ENCODE data around the gene TMEM52.

Gene TMEM52

DNA sequence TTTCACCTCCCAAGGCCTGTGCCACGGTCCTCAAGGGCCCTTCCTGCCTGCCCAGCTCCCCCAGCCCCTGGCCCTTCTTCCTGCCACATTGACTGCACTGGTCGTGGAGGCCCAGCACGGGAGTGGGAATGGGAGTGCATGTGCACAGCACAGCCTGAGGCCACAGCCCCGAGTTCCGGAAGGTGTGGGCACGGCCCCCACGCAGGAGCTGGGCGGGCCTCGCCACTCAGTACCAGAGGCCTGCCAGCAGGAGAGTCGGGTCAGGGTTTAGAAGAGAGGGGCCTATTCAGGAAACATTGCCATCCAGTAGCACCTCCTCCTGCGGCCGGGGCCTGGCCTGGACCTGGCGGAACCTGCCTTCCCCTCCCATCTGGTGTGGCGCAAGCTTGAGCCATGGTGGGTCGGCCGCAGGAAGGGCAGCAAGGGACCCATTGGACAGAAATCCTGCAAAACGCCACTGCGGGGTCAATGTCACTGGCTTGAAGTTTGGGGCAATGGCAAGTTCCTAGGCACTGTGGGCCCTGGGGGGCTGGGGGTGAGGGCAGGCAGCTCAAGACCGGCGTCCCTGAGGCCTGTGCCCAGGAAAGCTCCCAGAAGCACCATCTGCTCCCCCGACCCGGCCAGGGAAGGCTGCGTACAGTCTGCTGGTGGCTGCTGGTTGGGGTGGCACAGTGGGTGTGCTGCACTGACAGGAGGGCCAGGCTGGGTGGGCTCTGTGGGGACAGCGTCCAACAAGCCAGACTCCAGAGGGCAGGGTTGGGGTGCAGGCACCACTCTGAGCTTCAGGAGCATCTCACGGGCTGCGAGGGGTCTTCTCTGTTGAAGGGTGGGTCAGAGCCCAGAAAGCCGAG lies 1.8 kb upstream of the TMEM52 start:
- Mint-ChIP-seq H3K27me3 (no peaks in the 10 kb centered on the region), H3K27ac (no peak overlapping the region), H3K9me3 (no peaks in the 10 kb centered on the region), H3K36me3 (ENCODE audit: insufficient read depth) (peaks cover 9% of the 10 kb centered on the region), H3K4me3 (peak overlapping the region in 1 of 2 donors; percentile 38), H3K4me1 (ENCODE audit: low read depth in 2 of 2) (peaks cover 4 to 6% of the 10 kb centered on the region in 2 donors)
- ATAC-seq (replicated peaks) (no peak), DNase-seq (no peak)

DNA sequence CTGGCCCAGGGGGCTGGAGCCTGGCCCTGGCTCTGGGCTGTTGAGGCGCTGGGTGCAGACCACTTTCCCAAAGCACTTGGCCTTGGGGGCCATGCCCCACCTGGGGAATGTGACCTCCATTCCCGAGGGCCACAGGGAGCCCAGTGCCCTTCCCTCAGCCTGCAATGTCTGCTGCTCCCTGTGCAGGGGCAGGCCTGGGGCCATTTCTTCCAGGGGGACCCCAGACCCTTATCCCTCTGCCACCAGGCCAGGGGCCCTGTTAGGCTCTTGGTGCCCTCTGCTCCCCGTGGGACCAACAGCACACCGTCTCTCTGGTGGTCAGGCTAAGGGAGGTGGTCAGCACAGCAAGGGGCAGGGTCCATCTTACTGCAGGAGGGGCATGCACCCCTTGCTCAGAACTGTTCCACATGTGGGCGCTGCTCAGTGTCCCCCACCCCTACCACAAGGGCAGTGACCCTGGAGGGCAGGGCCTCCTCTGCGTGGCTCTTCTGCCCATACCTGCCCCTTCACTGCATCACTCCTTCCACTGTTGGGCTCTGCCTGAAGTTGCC lies 1.1 kb upstream of the TMEM52 start:
- no peak for DNase-seq
- Mint-ChIP-seq H3K36me3 (ENCODE audit: insufficient read depth) (peaks cover 9% of the 10 kb centered on the region), H3K4me3 (peak overlapping the region in 1 of 2 donors; percentile 38), H3K9me3 (no peaks in the 10 kb centered on the region), H3K4me1 (ENCODE audit: low read depth in 2 of 2) (peaks cover 4 to 6% of the 10 kb centered on the region in 2 donors), H3K27me3 (no peaks in the 10 kb centered on the region), H3K27ac (no peak overlapping the region)
- no peak for ATAC-seq (replicated peaks)

DNA sequence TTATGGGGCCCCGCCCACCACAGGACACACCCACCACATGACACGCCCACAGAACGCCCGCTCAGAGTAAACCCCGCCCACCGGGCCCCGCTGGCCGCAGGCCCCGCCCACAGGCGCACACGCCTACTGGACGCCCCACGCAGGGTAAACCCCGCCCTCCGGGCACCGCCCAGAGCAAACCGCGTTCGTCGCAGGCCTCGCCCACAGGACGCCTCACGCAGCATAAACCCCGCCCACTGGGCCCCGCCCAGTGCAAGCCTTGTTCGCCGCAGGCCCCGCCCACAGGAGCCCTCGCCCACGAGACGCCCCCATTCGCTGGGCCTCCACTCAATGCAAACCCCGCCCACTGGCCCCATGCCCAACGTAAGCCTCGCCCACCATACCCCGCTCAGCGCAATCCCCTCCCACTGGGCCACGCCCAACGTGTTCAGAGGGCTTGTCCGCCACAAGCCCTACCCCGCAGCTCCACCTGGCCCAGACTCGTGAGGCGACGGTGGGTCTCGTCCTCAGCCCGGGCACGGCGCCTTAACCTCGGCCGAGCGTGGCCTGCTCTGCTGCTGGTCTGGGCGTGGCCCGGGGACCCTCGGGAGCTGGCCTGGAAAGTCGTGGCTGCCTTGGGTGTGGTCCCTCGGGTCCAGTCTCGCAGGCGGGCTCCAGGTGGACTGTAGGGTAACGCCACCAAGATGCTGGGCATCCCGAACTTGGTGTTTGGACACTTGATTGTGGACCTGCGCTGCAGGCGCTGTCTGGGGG lies 401 bp upstream of the TMEM52 start:
- Mint-ChIP-seq H3K36me3 (ENCODE audit: insufficient read depth) (peaks cover 9% of the 10 kb centered on the region), H3K27ac (peak overlapping the region; percentile 32 to 52), H3K4me3 (peak overlapping the region; percentile 38 to 67), H3K27me3 (no peaks in the 10 kb centered on the region), H3K4me1 (ENCODE audit: low read depth in 2 of 2) (peaks cover 4 to 6% of the 10 kb centered on the region in 2 donors), H3K9me3 (no peaks in the 10 kb centered on the region)
- peak; percentile 99 to 100 (median 100) for DNase-seq
- ATAC-seq (replicated peaks), result peak; percentile 85

DNA sequence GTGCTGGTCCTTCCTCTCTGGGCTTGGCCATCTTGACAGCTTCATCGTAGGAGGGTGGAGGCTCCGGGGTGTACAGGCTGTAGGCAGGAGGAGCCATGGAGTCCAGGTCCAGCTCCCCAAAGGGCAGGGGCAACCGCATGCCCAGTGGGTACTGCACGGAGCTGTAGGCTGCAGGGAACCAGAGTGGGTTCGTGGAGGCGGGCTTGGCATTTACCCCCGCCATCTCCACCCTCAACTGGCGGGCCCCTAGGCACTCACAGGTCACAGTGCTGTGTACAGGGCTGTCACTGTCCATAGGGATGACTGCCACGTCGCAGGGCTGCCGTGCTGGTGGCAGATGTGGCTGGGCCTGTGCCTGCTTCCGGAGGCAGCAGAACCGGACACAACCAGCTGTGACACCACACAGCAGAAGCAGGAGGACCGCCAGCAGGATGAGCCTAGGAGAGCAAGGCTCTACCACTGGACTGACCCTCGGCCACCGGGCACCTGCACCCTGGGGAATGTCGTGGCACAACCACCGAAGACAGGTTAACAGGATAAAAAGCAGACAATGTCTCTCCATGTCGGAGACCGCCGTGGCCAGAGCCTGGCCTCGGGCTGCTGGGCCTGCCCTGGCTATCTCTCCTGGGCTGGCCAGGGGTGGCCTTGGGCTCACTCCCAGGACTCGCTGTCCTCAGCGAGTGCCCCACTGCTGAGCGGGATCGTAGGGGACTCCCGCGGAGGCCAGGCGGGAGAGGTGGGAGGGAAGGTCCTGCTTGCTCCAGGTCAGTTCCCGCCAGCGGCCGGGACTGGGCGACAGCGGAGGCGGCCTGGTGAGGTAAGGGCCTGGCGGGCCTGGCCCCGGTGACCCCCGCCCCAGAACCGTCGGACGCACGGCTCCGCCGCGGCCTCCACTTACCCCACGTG lies 831 bp downstream of the TMEM52 start:
- Mint-ChIP-seq H3K9me3 (no peaks in the 10 kb centered on the region), H3K27ac (no peak overlapping the region), H3K36me3 (ENCODE audit: insufficient read depth) (peaks cover 9% of the 10 kb centered on the region), H3K4me3 (peak overlapping the region; percentile 56 to 60), H3K4me1 (ENCODE audit: low read depth in 2 of 2) (peaks cover 6 to 7% of the 10 kb centered on the region in 2 donors), H3K27me3 (peaks cover 7 to 11% of the 10 kb centered on the region in 2 donors)
- ATAC-seq (replicated peaks), result no peak
- no peak for DNase-seq

DNA sequence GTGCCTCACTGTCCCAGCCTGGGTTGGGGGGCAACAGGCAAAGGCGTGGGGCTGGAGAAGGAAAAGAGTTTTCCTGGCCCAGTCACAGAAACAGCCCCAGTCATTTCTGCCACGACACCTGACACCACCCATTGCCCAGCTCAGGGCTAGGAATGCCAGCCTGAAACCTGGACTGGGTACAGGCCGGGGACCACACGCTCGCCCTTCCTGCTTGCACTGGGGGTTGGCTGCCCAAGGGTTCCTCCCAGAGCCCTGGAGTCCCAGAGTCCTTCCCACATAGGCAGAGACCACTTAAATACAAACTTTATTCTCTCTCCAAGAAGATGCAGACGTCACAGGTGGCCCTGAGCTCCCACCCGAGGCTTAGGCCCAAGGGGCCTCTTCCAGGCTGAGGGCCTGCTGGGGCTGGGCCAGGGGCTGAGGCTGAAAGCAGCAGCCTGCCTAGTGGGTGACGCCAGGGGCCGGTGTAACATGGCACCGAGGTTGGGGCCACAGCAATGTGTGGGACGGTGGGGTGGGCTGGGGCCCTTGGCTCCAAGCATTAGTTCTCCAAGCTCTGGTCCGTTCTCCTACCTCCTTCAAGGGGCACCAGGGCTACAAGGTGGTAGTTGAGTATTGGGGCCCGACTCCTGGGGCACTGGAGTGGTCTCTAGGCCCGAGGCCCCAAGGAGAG lies 1.6 kb downstream of the TMEM52 start:
- no peak for ATAC-seq (replicated peaks)
- Mint-ChIP-seq H3K36me3 (ENCODE audit: insufficient read depth) (peaks cover 9% of the 10 kb centered on the region), H3K4me1 (ENCODE audit: low read depth in 2 of 2) (peaks cover 6 to 7% of the 10 kb centered on the region in 2 donors), H3K9me3 (no peaks in the 10 kb centered on the region), H3K4me3 (peak overlapping the region; percentile 56 to 60), H3K27me3 (peaks cover 7 to 11% of the 10 kb centered on the region in 2 donors), H3K27ac (peak overlapping the region in 1 of 2 donors; percentile 25)
- DNase-seq, result no peak

DNA sequence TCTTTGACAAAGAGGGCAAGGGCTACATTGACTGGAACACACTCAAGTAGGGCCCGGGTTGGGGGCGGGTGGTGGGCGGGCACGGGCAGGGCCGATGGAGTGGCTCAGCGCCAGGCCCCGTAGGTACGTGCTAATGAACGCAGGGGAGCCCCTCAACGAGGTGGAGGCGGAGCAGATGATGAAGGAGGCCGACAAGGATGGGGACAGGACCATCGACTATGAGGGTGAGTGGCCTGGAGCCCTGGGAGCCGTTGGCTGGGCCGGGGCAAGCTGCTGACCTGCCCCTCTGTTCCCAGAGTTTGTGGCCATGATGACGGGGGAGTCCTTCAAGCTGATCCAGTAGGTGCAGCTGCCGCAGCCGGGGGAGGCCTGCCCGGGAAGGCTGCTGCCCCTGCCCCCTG lies 2.2 kb downstream of the TMEM52 start:
- Mint-ChIP-seq H3K4me3 (no peak overlapping the region), H3K4me1 (ENCODE audit: low read depth in 2 of 2) (peaks cover 6 to 7% of the 10 kb centered on the region in 2 donors), H3K27ac (no peak overlapping the region), H3K27me3 (peaks cover 7 to 11% of the 10 kb centered on the region in 2 donors), H3K9me3 (no peaks in the 10 kb centered on the region), H3K36me3 (ENCODE audit: insufficient read depth) (peaks cover 9% of the 10 kb centered on the region)
- no peak for DNase-seq
- no peak for ATAC-seq (replicated peaks)

DNA sequence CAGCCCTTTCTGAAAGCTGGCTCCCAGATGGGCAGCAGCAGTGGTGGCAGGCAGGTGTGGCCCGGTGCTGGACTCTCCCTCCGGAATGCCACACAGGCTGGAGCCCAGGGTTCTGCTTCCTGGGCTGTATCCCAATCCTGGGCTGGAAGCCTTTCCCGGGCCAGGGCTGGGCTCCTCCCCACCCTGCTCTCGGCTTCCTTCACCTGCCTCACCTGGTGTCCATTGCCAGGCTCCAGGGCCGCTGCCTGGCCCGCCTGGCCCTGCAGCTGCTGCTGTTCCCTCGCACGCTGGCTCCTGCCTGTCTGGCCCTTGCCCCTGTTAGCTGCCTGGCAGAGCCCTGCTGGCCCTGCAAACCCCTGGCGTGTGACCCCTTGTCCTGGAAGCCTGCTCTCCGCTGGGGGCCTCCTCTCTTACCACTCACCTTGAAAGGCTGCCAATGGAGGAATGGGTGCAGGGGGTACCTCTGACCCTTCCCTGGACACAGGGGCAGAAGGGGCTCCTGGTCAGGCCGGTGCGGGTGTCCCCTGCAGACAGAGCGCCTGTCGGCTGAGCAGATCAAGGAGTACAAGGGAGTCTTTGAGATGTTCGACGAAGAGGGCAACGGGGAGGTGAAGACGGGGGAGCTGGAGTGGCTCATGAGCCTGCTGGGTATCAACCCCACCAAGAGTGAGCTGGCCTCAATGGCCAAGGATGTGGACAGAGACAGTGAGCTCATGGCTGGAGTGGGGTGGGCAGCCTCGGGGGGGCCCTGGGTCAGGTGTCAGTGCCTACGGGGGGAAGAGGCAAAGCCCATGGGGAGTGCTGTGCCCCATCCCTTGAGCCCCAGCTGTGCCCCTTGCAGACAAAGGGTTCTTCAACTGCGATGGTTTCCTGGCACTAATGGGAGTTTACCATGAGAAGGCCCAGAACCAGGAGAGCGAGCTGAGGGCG lies 2.9 kb downstream of the TMEM52 start:
- peaks cover 7 to 11% of the 10 kb centered on the region in 2 donors for H3K27me3 Mint-ChIP-seq
- DNase-seq, result no peak
- H3K4me1 Mint-ChIP-seq (ENCODE audit: low read depth in 2 of 2), result peaks cover 7 to 8% of the 10 kb centered on the region in 2 donors
- H3K27ac Mint-ChIP-seq, result no peak overlapping the region
- no peak for ATAC-seq (replicated peaks)
- peaks cover 9% of the 10 kb centered on the region for H3K36me3 Mint-ChIP-seq (ENCODE audit: insufficient read depth)
- peak overlapping the region in 1 of 2 donors; percentile 29 for H3K4me3 Mint-ChIP-seq
- H3K9me3 Mint-ChIP-seq, result no peaks in the 10 kb centered on the region

DNA sequence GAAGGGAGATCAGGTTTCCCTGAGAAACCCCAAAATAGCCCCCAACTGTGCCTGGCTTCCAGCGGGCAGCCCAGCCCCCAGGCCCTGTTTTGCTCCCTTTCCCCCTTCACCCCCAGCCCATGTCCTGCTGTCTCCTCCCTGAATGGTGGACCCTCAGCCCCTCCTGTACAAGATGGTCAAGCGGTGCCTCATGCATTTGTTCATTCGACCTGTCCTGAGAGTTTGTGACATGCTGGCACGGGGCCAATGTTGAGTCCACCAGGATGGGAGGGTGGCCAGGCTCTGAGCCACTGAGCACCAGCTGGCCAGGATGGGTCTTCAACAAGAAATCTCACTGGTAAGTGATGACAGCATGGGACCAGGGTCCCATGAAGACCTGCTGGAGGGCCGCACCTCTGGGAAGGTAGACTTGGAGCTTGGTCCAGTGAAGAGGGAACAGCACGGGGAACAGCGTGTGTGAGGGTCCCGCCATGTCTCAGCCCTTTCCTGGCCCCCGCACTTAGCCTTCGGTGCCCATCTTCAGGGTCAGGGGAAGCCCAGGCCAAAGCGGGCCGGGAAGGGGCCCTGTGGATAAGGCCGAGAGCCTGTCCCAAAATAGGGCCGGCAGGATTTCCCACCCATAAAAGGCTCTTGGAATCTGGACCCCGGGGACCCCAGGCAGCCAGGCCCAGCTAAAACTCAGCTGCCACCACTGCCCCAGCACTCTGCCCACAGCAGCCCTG lies 3.9 kb downstream of the TMEM52 start, which contains the start of gene CALML6:
Gene CALML6 (plus strand): TSS at position 290 of the 722 bp plus-strand sequence. CDS start 21 bp downstream, at position 311.
- Mint-ChIP-seq H3K4me1 (ENCODE audit: low read depth in 2 of 2) (peaks cover 11% of the 10 kb centered on the region in 2 donors), H3K36me3 (ENCODE audit: insufficient read depth) (peaks cover 9% of the 10 kb centered on the region), H3K9me3 (no peaks in the 10 kb centered on the region), H3K27ac (no peak within 1 kb of the TSS), H3K4me3 (no peak within 1 kb of the TSS), H3K27me3 (peaks cover 7 to 11% of the 10 kb centered on the region in 2 donors)
- no peak for DNase-seq
- ATAC-seq (replicated peaks), result no peak

DNA sequence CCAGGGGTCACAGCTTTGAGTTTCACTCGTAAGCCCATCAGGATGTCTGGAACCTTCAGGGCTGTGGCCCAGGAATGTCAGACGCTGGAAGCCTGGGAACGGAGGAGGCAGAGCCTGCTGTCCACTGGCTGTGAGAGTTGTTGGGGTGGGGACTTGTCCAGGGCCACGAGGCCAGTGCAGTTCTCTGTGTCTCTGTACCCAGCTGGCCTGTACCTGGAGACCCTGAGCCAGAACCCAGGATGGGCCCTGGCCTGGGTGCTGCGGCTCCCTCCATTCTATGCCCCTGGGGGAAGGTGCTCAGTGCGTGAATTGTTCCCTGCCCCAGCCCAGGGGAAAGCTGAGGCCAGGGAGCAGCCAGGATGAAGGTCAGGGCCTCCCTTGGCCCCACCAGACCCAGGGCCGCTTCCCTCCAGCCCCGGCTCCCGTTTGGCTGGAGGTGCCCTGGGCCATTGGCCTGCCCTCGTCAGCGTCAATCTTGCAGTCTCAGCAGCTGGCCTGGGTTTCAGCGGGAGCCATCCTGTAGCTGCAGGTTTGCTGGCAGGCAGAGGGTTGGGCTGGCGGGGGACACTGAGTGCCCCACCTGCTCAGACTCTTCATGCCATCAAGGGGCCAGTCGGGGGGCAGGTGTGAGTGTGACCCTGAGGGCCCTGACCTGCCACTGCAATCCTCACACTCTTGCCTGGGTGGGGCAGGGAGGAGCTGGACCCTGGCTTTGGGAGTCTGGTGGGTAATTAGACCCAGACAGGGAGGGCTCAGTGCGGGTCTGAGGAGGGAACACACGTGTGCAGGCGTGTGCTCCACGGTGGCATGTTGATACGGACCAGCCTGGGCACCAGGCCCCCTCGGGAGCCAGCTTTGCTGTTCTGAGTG lies 4.7 kb downstream of the TMEM52 start:
- DNase-seq (no peak), ATAC-seq (replicated peaks) (no peak)
- H3K27ac Mint-ChIP-seq, result no peak overlapping the region
- H3K27me3 Mint-ChIP-seq, result peaks cover 7 to 11% of the 10 kb centered on the region in 2 donors
- peaks cover 14 to 15% of the 10 kb centered on the region in 2 donors for H3K4me1 Mint-ChIP-seq (ENCODE audit: low read depth in 2 of 2)
- H3K9me3 Mint-ChIP-seq, result no peaks in the 10 kb centered on the region
- peaks cover 7% of the 10 kb centered on the region for H3K36me3 Mint-ChIP-seq (ENCODE audit: insufficient read depth)
- H3K4me3 Mint-ChIP-seq, result no peak overlapping the region

DNA sequence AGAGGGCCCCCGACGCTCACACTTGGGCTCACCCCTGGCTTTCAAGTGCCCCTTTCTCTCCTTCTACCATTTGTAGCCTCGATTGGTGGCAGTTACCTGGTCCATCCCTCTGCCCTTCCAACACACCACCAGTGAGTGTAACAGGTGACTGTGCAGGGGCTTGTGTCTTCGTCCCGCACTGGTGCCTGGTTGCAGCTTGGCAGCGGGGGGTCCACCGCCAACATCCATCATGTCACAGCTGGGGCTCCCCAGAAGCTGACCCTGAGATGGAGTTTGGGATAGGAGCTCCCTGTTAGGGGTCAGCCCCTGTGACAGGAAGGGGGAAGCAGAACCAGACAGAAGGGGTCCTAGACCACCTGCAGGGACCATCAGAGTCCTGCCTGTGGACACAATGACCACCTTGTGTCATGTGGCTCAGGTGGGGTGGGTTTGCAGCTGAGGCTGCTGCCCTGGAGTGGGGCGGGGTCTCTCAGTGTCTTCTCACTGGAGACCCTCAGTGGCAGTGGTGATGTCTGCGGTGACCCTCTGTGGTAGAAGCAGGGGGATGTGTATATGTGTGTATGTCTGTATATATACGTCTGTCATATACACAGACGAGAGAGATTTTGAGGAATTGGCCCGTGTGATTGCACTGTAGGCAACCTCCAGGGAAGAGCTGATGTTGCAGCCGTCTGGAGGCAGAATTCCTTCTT lies 7.6 kb downstream of the TMEM52 start:
- peaks cover 7 to 11% of the 10 kb centered on the region in 2 donors for H3K27me3 Mint-ChIP-seq
- H3K4me3 Mint-ChIP-seq, result no peak overlapping the region
- ATAC-seq (replicated peaks) (no peak), DNase-seq (no peak)
- H3K36me3 Mint-ChIP-seq (ENCODE audit: insufficient read depth), result peaks cover 5% of the 10 kb centered on the region
- H3K4me1 Mint-ChIP-seq (ENCODE audit: low read depth in 2 of 2), result peaks cover 14 to 16% of the 10 kb centered on the region in 2 donors
- H3K9me3 Mint-ChIP-seq, result no peaks in the 10 kb centered on the region
- peak overlapping the region in 1 of 2 donors; percentile 65 for H3K27ac Mint-ChIP-seq

Data from effector memory CD8-positive, alpha-beta T cell (primary cell).